Measurements from ENCODE around the gene PTPRE.

DNA sequence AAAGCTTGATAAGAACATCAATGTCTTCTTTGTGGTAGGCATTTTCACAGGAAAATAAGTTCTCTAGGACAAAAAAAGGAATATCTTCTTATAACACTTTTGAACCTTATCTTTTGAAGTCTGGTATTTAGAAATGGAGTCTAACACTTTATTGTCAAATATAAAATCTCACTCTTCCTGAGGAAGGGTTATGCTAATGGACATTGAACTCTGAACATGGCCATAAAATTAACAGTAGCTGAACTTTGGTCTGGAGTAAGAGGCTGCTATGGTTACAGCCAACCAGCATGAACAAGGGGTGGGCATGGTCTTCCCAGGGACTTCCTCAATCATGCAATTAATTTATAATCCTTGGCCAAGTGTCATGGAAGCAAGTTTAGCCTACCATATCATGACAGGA lies 14.2 kb upstream of the PTPRE start, which contains the start of gene CLRN3:
- TF ChIP-seq EZH2 (IDR thresholded peaks at IDR 0.05) (no peak), POLR2AphosphoS5 (IDR thresholded peaks at IDR 0.05; ENCODE audit: borderline replicate concordance, low read depth, low read length) (no peak)
